K562 (cell line): ENCODE measurements around the gene GANAB. TPM values are rescaled to one million over a fixed set of nuclear protein-coding genes. Genes with fewer than 3 reads are reported as not detected.

Source experiments
- COPS2 ChIP-seq: fragments of 450-650 bp; conservative IDR thresholded peaks from 2 replicates; pipeline ENCODE4 v1.6.1; 2016; ENCODE audit warnings: mild to moderate bottlenecking, moderate library complexity
- CREB3 ChIP-seq: fragments of 450-650 bp; conservative IDR thresholded peaks from 2 replicates; pipeline ENCODE4 v1.6.1; 2016; ENCODE audit warnings: missing genetic modification characterization, low read depth, mild to moderate bottlenecking, missing compliant biosample characterization, moderate library complexity
- E2F5 ChIP-seq: sonication (generic); formaldehyde crosslinking; IDR thresholded peaks from 2 replicates; pipeline ENCODE4 v1.8.0; 2022; ENCODE audit warnings: mild to moderate bottlenecking, missing genetic modification reagents
- FUS ChIP-seq: fragments of 200-400 bp; formaldehyde crosslinking; optimal IDR thresholded peaks from 2 replicates; pipeline ENCODE3; 2017; ENCODE audit warnings: low read depth, low read length
- LEF1 ChIP-seq: fragments of 450-650 bp; IDR thresholded peaks from 2 replicates; pipeline ENCODE4 v1.6.1; 2016; ENCODE audit warnings: mild to moderate bottlenecking
- NCOA6 ChIP-seq: fragments of 450-650 bp; IDR thresholded peaks from 2 replicates; pipeline ENCODE4 v1.6.1; 2017; ENCODE audit warnings: mild to moderate bottlenecking
- NR3C1 ChIP-seq: sonication (generic); formaldehyde crosslinking; IDR thresholded peaks from 2 replicates; pipeline ENCODE4 v1.8.1; 2022; ENCODE audit warnings: missing genetic modification reagents
- PHF20 ChIP-seq: fragments of 450-650 bp; IDR thresholded peaks from 2 replicates; pipeline ENCODE4 v1.6.1; 2018; ENCODE audit not compliant: partially characterized antibody
- PRDM10 ChIP-seq: fragments of 450-650 bp; IDR thresholded peaks from 2 replicates; pipeline ENCODE4 v1.6.1; 2018; ENCODE audit not compliant: partially characterized antibody
- PURB ChIP-seq: sonication (generic); formaldehyde crosslinking; IDR thresholded peaks from 2 replicates; pipeline ENCODE4 v1.9.0; 2021; ENCODE audit warnings: low read depth, mild to moderate bottlenecking, missing genetic modification reagents
- RUNX1 ChIP-seq: sonication (generic); IDR thresholded peaks from 2 replicates; pipeline ENCODE4 v1.6.1; 2016; ENCODE audit warnings: antibody characterized with exemption, low read depth
- SIN3B ChIP-seq: fragments of 450-650 bp; IDR thresholded peaks from 2 replicates; pipeline ENCODE4 v1.6.1; 2017; ENCODE audit warnings: low read depth, mild to moderate bottlenecking, moderate library complexity
- SREBF2 ChIP-seq: sonication (generic); formaldehyde crosslinking; IDR thresholded peaks from 2 replicates; pipeline ENCODE4 v1.4.0; 2020; ENCODE audit warnings: mild to moderate bottlenecking, missing genetic modification reagents
- ZBTB49 ChIP-seq: sonication (generic); formaldehyde crosslinking; IDR thresholded peaks from 2 replicates; pipeline ENCODE4 v1.8.0; 2022; ENCODE audit warnings: missing genetic modification reagents, mild to moderate bottlenecking, borderline replicate concordance
- ZKSCAN1 ChIP-seq: fragments of 150-350 bp; IDR thresholded peaks from 2 replicates; pipeline ENCODE4 v1.6.1; 2016; ENCODE audit warnings: low read depth, low read length
- ZNF23 ChIP-seq: fragments of 250-450 bp; sonication (Bioruptor Pico); IDR thresholded peaks from 2 replicates; pipeline ENCODE4 v1.4.0; 2020; ENCODE audit warnings: mild to moderate bottlenecking
- ZNF253 ChIP-seq: fragments of 250-450 bp; sonication (Bioruptor Pico); conservative IDR thresholded peaks from 2 replicates; pipeline ENCODE4 v1.6.1; 2021; ENCODE audit warnings: mild to moderate bottlenecking
- ZNF316 ChIP-seq: fragments of 450-650 bp; IDR thresholded peaks from 2 replicates; pipeline ENCODE4 v1.6.1; 2016
- ZNF512 ChIP-seq: IDR thresholded peaks from 2 replicates; pipeline ENCODE4 v1.6.1; 2016; ENCODE audit warnings: missing genetic modification characterization, missing compliant biosample characterization
- ZNF79 ChIP-seq: fragments of 250-450 bp; sonication (Bioruptor Pico); IDR thresholded peaks from 2 replicates; pipeline ENCODE4 v1.4.0; 2020; ENCODE audit warnings: low read depth, mild to moderate bottlenecking, moderate library complexity
- polyA plus RNA-seq, 8 experiments: library from polyadenylated mRNA; depleted of rRNA in 4 of 8; stranded (reverse) in 5 of 8; unstranded in 3 of 8; fragments of >200 nt; fragmentation: Nextera tagmentation in 2 of 8; fragmentation: Illumina TruSeq in 1 of 8; extraction: Ambion mirVana in 2 of 8; extraction: Trizol in 1 of 8; gene quantifications; 2 replicates each; pipeline versions ENCODE4 v1.2.1 to v1.2.3, GENCODE V29; 2011 to 2014; ENCODE audit warnings: inconsistent platforms in 1 of 8, missing spikeins in 1 of 8
- total RNA-seq, 7 experiments: library from RNA; depleted of rRNA in 6 of 7; stranded (reverse); fragments of >200 nt in 6 of 7; fragmentation: Illumina TruSeq in 2 of 7; extraction: Trizol in 2 of 7; gene quantifications; 2 replicates each; pipeline versions ENCODE4 v1.2.1 to v1.2.3, GENCODE V29; 2011 to 2021; ENCODE audit warnings: low replicate concordance in 1 of 7

Gene GANAB
- total and polyA plus RNA-seq, 9 of the 15 experiments (the other 6 are each of a cell fraction or from before 2014, with no cell fraction given) = 6.5 to 284 (median 161) TPM

- no peak for TF ChIP-seq PURB (CRISPR knock-in tag)
- no peak for TF ChIP-seq NCOA6
- TF ChIP-seq ZNF316 = no peak
- TF ChIP-seq ZNF253 (CRISPR knock-in tag) = no peak
- peak; percentile 89; the same call in 1 of the 2 replicates for TF ChIP-seq NR3C1 (CRISPR knock-in tag)
- TF ChIP-seq FUS = peak; percentile 59
- no peak for TF ChIP-seq ZNF79 (CRISPR knock-in tag)
- no peak for TF ChIP-seq ZNF23
- TF ChIP-seq LEF1 = no peak
- no peak for TF ChIP-seq SREBF2 (CRISPR knock-in tag)
- no peak for TF ChIP-seq SIN3B
- TF ChIP-seq CREB3 (tag) = no peak
- TF ChIP-seq PHF20 = peak; percentile 36
- TF ChIP-seq ZBTB49 (CRISPR knock-in tag) = 0 out of 2 replicates have a peak, but pooled peaks have one; percentile 32
- TF ChIP-seq ZNF512 (tag) = no peak
- TF ChIP-seq COPS2 = no peak
- TF ChIP-seq ZKSCAN1 = no peak
- TF ChIP-seq PRDM10 = no peak
- TF ChIP-seq RUNX1 = no peak
- TF ChIP-seq E2F5 = no peak
These were observed 44.9 kb downstream of the GANAB start, which contains the start of gene MTA2 (continued) for GRCh38 chr11:62601372-62602140.
